Measurements from ENCODE around the gene ETV6.

ETV6 gene

DNA sequence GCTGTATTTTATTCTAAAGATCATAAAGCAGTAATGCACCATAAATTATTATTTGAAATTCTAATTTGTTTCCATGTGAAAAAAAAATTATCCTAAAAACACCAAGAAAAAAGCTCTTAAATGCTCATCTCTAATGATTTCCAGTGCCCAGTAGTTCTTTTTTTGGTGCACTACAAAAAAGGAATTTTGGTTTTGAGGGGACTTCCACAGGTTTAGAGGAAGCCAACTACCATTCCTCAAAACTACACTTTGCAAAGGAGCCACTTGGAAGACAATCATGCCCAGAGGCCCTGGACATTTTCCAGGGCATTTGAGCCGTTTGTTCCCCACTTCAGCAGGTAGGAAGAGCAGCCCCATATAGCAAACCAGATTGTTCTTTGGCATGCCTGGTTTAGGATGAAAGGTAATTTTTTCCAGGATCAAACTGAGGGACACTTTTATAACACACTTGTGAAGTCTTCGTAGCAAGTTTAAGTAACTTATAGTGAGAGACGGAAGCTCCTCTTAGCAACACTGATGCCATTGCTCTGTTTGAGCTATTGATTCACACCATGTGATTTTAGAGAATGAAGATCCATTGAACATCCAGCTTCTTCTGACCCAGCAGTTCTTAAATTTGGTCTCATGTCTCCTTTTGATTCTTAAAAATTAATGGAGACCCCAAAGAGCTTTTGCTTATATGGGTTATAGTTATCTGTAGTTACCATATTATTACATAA, 187.9 kb downstream of the ETV6 start:
- H3F3A ChIP-seq (ENCODE audit: low read depth): no peaks in the 10 kb centered on the region
- H3K9ac ChIP-seq (ENCODE audit: low read depth, low read length, poor library complexity, severe bottlenecking): no peak overlapping the region
- H3K9me2 ChIP-seq (replicated peaks; ENCODE audit: low read depth, low read length): no peaks in the 10 kb centered on the region
- H3K36me3 ChIP-seq (ENCODE audit: insufficient read depth, low read length): peaks cover 68% of the 10 kb centered on the region; the same call in 1 of the 2 replicates
- H3K79me2 ChIP-seq (ENCODE audit: insufficient read depth, low read length): peaks cover 42% of the 10 kb centered on the region; the same call in 1 of the 2 replicates
- no peaks in the 10 kb centered on the region for H3K27me3 ChIP-seq (ENCODE audit: insufficient read depth, low read length, poor library complexity, severe bottlenecking)
- no peak overlapping the region for H3K4me3 ChIP-seq (ENCODE audit: low read length, poor library complexity, severe bottlenecking)
- no peak overlapping the region for H2AFZ ChIP-seq (ENCODE audit: low read length)
- H4K20me1 ChIP-seq (ENCODE audit: insufficient read depth, low read length, poor library complexity, severe bottlenecking): peaks cover 9% of the 10 kb centered on the region
- peaks cover 4% of the 10 kb centered on the region for H3K4me1 ChIP-seq (ENCODE audit: insufficient read depth, low read length, poor library complexity, severe bottlenecking)
- H3K4me2 ChIP-seq (ENCODE audit: low read depth, low read length, poor library complexity, severe bottlenecking): no peak overlapping the region
- TF ChIP-seq, protein P1, sequence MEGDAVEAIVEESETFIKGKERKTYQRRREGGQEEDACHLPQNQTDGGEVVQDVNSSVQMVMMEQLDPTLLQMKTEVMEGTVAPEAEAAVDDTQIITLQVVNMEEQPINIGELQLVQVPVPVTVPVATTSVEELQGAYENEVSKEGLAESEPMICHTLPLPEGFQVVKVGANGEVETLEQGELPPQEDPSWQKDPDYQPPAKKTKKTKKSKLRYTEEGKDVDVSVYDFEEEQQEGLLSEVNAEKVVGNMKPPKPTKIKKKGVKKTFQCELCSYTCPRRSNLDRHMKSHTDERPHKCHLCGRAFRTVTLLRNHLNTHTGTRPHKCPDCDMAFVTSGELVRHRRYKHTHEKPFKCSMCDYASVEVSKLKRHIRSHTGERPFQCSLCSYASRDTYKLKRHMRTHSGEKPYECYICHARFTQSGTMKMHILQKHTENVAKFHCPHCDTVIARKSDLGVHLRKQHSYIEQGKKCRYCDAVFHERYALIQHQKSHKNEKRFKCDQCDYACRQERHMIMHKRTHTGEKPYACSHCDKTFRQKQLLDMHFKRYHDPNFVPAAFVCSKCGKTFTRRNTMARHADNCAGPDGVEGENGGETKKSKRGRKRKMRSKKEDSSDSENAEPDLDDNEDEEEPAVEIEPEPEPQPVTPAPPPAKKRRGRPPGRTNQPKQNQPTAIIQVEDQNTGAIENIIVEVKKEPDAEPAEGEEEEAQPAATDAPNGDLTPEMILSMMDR (conservative IDR thresholded peaks at IDR 0.05; ENCODE audit: low read length): no peak
- TF ChIP-seq EZH2phosphoT487 (IDR thresholded peaks at IDR 0.05; ENCODE audit: borderline replicate concordance): no peak
- H3K9me3 ChIP-seq (ENCODE audit: insufficient read depth, low read depth, low read length): no peaks in the 10 kb centered on the region

GRCh38 chr12:11838403-11838802, 188.9 kb downstream of the ETV6 start:
- Histone ChIP-seq H3F3A (ENCODE audit: low read depth) (no peaks in the 10 kb centered on the region), H3K4me2 (ENCODE audit: low read depth, low read length, poor library complexity, severe bottlenecking) (no peak overlapping the region), H2AFZ (ENCODE audit: low read length) (no peak overlapping the region), H3K4me1 (ENCODE audit: insufficient read depth, low read length, poor library complexity, severe bottlenecking) (peaks cover 4% of the 10 kb centered on the region), H4K20me1 (ENCODE audit: insufficient read depth, low read length, poor library complexity, severe bottlenecking) (peaks cover 8% of the 10 kb centered on the region), H3K79me2 (ENCODE audit: insufficient read depth, low read length) (peaks cover 38% of the 10 kb centered on the region; the same call in 1 of the 2 replicates), H3K9me3 (ENCODE audit: insufficient read depth, low read depth, low read length) (no peaks in the 10 kb centered on the region), H3K9ac (ENCODE audit: low read depth, low read length, poor library complexity, severe bottlenecking) (no peak overlapping the region), H3K27me3 (ENCODE audit: insufficient read depth, low read length, poor library complexity, severe bottlenecking) (no peaks in the 10 kb centered on the region), H3K9me2 (replicated peaks; ENCODE audit: low read depth, low read length) (no peaks in the 10 kb centered on the region), H3K36me3 (ENCODE audit: insufficient read depth, low read length) (peaks cover 76% of the 10 kb centered on the region; the same call in 1 of the 2 replicates), H3K4me3 (ENCODE audit: low read length, poor library complexity, severe bottlenecking) (no peak overlapping the region)
- no peak for TF ChIP-seq EZH2phosphoT487 (IDR thresholded peaks at IDR 0.05; ENCODE audit: borderline replicate concordance)
- TF ChIP-seq, protein P1 (conservative IDR thresholded peaks at IDR 0.05; ENCODE audit: low read length): no peak

DNA sequence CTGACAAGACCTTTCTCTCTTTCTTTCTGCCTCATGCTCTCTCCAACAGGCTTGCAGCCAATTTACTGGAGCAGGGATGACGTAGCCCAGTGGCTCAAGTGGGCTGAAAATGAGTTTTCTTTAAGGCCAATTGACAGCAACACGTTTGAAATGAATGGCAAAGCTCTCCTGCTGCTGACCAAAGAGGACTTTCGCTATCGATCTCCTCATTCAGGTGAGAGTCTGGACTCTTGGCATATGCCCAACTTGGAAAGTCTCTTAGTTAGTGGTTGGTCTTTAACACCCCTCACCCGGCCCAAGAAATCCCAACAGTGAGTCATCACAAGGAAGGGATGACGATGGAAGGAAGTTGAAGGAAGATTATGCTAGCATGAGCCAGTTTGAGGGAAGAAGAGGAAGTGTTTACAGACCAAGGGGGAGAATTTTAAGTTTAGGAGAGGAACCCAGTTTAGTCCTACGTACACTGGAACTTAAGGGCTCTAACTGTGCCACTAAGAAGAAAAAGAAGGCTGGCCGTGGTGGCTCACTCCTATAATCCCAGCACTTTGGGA, 189.7 kb downstream of the ETV6 start:
- H3K4me2 ChIP-seq (ENCODE audit: low read depth, low read length, poor library complexity, severe bottlenecking): no peak overlapping the region

More for the DNA sequence above, 189.7 kb downstream of the ETV6 start:
- H3K9me3 ChIP-seq (ENCODE audit: insufficient read depth, low read depth, low read length): no peaks in the 10 kb centered on the region
- H3K4me3 ChIP-seq (ENCODE audit: low read length, poor library complexity, severe bottlenecking): no peak overlapping the region
- H3K9me2 ChIP-seq (replicated peaks; ENCODE audit: low read depth, low read length): no peaks in the 10 kb centered on the region
- no peak overlapping the region for H3K9ac ChIP-seq (ENCODE audit: low read depth, low read length, poor library complexity, severe bottlenecking)
- H2AFZ ChIP-seq (ENCODE audit: low read length): no peak overlapping the region
- no peaks in the 10 kb centered on the region for H3F3A ChIP-seq (ENCODE audit: low read depth)
- H3K36me3 ChIP-seq (ENCODE audit: insufficient read depth, low read length): peaks cover 76% of the 10 kb centered on the region; the same call in 1 of the 2 replicates
- TF ChIP-seq, protein P1 (conservative IDR thresholded peaks at IDR 0.05; ENCODE audit: low read length): no peak
- H3K4me1 ChIP-seq (ENCODE audit: insufficient read depth, low read length, poor library complexity, severe bottlenecking): no peaks in the 10 kb centered on the region
- H3K79me2 ChIP-seq (ENCODE audit: insufficient read depth, low read length): peaks cover 31% of the 10 kb centered on the region; the same call in 1 of the 2 replicates
- H4K20me1 ChIP-seq (ENCODE audit: insufficient read depth, low read length, poor library complexity, severe bottlenecking): peaks cover 3% of the 10 kb centered on the region
- H3K27me3 ChIP-seq (ENCODE audit: insufficient read depth, low read length, poor library complexity, severe bottlenecking): no peaks in the 10 kb centered on the region
